CD4-positive, alpha-beta T cell treated with Interleukin-4 for 1 hour (primary cell): ENCODE data around the gene SPRED2.

Source experiments
- DNase-seq, 2 donors: peaks; one replicate each; pipeline ENCODE4 v3.0.0-alpha.2; 2020 to 2022

The SPRED2 gene

DNA sequence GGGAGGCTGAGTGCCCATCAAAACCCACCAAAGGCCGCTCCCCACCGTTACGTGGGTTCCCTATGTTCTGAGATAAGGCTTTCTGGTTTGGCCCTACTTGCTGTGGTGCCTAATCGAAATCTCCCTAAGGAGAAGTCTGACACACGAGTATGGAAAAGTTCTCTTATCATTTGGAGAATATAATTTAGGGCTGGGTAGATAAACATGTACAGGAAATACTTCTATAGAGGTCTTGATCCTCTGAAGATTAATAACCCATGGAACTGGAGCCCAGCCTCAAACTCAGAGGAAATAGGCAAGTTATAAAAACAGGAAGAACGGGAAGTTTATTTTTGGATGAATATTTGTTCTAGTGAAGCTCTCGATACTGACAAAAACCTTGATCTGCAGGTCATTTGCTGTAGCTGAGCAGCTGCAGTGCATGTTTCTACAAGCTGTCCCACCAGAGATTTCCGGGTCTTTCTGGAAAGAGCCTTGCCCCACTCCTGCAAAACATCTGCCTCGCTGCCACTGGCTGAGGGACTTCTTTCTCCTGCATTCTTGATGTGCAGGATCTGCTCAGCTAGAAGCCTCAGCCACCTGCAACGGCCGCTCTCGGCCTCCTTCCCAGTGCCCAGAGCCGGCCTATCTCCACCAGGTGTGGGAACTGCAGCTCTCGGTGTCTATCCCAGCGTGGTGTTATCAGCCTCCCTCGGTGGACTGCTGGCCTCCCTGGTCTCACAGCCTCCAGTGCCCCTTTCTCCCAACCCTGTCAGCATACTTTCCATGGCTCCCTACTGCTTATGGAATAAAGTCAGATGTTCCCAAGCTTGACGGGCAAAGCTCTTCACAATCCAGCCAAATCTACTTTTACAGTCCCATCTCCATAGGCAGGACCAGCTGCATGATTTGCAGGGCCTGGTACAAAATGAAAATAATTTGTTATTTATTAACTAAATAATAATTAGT lies 48.6 kb downstream of the SPRED2 start:
- no peak for DNase-seq

DNA sequence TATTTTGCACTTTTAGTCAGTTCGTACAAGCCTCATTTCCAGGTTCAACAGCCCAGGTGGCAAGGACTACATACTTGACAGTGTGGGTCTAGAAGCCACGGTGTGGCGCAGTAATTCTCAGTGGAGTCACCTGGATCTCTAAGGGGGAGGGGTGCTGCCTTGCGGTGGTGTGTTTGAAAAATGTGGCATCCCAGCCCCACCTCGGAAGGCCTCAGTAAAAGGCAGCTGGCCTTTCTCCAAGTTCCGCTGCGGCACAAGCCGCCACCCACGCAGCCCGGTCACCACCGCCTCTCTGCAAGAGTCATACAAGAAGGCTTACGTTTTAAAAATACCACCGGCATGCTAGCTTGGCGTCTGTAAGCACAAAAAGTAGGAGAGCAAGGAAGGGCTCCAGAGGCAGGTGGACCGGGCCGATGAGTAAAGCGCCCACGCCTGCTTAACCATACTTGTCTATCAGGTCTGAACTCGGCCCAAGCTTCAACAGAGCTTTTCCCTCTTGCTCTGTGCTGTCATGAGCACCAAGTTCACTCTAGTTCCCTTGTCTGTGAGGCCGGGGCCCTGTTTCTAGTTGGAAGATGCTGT lies 49.5 kb downstream of the SPRED2 start:
- peak; percentile 65 to 71 for DNase-seq

GRCh38 chr2:65382323-65382722 lies 50.1 kb downstream of the SPRED2 start:
- no peak for DNase-seq

GRCh38 chr2:65381607-65382051 lies 50.8 kb downstream of the SPRED2 start:
- DNase-seq: no peak

- no peak for DNase-seq
Measured at GRCh38 chr2:65380255-65380654, 52.1 kb downstream of the SPRED2 start.

DNA sequence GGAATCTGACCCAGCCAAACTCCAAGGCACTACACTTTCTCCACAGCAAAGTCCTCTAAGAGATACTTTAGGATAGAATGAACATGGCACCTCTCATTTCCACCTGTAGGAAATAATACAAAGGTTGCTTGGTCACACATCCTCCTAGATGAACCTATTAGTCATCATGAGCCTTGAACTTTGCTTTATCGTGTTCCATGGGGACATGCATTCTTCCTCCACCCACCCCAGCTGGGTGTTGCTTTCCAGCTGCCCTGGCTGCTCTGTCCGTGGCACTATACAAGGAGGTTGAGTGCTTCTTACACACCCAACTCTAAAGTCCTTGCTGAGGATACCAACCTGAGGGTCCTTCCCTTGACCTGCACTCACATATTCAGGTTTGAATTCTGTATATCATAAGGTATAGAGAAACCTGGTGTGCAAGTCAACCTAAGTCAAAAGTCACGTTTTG lies 52.7 kb downstream of the SPRED2 start:
- DNase-seq: no peak

GRCh38 chr2:65379223-65379622 lies 53.2 kb downstream of the SPRED2 start:
- no peak for DNase-seq

- DNase-seq: no peak
Measured at GRCh38 chr2:65378290-65378689, 54.1 kb downstream of the SPRED2 start.

GRCh38 chr2:65377556-65378192 lies 54.7 kb downstream of the SPRED2 start:
- DNase-seq: no peak

DNA sequence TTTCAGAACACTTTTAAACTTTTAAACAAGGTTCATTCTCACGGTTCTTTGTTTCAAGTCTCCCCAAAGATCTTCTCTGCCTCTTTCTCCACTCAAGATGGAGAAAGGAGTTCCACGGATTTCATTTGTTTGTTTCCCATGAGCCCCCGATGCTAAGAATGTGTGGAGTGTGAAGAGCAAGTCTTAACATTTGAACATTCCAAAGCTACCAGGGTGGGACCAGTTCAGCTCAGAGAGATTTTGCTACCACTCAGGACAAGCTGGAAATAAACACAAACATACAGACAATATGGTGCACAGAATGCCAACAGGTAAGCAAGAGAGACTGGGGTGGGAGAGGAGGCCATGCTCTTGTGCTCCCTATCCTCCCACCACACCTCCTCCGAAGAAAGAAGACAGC lies 56.7 kb downstream of the SPRED2 start:
- DNase-seq: no peak

DNA sequence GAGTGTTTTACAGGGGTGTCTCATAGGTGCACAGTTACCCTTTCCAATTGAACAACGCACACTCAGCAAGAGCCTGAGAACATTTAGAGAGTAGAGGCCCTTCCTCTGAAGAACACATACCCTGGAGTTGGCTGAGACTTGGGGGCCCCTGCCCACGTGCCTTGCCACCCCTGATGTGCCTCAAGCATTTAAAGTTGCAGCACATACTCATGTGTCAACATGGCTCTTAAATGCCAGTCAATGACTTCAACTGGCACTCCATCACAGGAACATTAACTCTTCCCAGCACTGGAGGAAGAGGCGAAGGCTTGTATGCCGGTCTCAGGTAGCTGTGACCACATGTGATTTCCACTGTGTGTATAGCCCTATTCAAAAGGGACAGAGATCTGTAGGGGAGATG lies 57.4 kb downstream of the SPRED2 start:
- no peak for DNase-seq

GRCh38 chr2:65374575-65374974 lies 57.8 kb downstream of the SPRED2 start:
- no peak for DNase-seq

GRCh38 chr2:65373365-65373918 lies 59.0 kb downstream of the SPRED2 start:
- DNase-seq: no peak

DNA sequence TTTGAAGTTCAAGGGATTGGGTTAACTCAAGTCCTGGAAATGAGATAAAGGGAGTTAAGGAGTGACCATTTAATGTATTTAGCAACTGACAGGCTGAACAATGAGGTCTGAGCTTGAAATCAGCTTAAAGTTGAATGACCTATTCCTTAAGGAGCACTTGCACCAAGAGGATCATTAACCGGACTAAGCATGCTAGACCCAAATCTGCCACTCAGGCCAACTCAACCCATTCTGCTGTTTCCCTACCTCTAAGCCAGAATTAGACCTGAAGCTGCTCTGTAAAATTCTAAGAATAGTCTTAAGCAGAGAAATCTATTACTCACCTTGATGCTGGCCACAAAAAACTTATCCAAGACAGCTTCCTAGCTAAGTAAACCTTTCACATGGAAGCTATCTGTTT lies 59.8 kb downstream of the SPRED2 start:
- DNase-seq: no peak

- DNase-seq: no peak
Measured at GRCh38 chr2:65371074-65371434, 61.3 kb downstream of the SPRED2 start.

- DNase-seq: no peak
Measured at GRCh38 chr2:65370387-65371073, 61.9 kb downstream of the SPRED2 start.

DNA sequence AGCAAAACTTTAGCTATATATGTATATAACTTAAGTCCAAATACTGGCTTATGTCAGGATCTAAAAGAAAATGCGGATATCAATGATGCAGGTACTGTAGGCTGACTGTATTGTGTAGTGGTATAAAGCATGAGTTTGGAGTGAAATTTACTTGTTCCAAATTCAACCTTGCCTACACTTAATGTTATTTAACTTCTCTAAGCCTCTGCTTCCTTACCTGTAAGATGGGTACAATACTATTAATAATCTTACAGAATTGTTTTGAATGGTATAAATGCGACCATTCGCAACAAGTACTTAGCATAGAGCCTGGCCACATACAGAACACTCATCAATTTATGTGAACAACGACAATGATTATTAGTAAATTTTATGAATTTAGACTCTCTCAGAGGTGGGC lies 62.4 kb downstream of the SPRED2 start:
- no peak for DNase-seq

GRCh38 chr2:65369574-65369973 lies 62.8 kb downstream of the SPRED2 start:
- DNase-seq: no peak

- DNase-seq: no peak
Measured at GRCh38 chr2:65368468-65368867, 63.9 kb downstream of the SPRED2 start.

DNA sequence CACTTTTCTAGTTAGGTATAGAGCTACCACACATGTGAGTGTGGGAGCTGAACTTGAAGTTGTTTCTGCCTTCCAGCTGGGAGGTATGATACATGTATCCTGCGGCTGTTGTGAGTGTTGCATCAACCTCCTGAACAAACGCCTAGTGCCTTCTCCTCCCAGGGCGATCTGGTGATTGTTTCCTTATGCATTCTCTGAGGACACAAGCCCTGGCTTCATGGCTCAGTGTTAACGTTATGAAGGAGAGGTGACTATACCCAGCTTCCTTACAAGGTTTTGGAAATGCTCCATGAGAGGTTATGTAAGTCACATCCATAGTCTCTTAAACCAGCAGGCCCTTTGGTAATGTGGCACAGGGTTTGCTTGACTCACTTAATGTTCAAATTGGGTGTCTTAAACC lies 64.9 kb downstream of the SPRED2 start:
- DNase-seq: no peak

- peak; percentile 18 to 46 for DNase-seq
Measured at GRCh38 chr2:65366595-65367125, 65.7 kb downstream of the SPRED2 start.

GRCh38 chr2:65364986-65365733 lies 67.2 kb downstream of the SPRED2 start:
- no peak for DNase-seq
